Mammary epithelial cell (primary cell): Measurements from ENCODE around the gene CAMTA1.

Source experiments
- CTCF ChIP-seq, 2 donors: IDR thresholded peaks in 1 of 2; conservative IDR thresholded peaks in 1 of 2; 2 replicates each; pipeline ENCODE4 v1.5.1; 2011 to 2012; ENCODE audit warnings: inconsistent platforms in 2 of 2, low read length in 2 of 2, mild to moderate bottlenecking in 2 of 2, control low read depth in 1 of 2, low read depth in 1 of 2; ENCODE audit not compliant: insufficient read depth in 1 of 2; ENCODE audit errors: extremely low read depth in 1 of 2
- EZH2 ChIP-seq: IDR thresholded peaks from 2 replicates; pipeline ENCODE4 v1.6.1; 2012; ENCODE audit warnings: low read length, inconsistent platforms, borderline replicate concordance

DNA sequence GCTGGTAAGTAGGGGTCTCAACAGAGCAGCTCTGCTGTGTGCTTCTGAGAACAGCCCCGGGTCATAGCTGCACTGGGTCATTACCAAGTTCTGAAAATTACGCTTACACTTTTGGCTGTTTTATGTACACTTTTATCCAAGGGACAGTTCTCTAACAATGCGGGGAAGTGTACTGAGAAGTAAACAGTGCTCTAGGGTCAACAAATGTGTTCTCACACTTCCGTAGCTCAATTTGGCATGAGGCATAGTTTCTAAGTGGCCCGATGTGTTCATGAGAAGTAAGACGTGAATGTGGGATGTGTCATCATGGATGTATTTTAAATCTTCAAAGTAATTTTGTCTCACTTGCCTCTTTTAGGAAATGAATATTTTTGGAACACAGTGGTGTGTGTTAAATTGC is 975.0 kb downstream of the CAMTA1 start:
- TF ChIP-seq CTCF (conservative IDR thresholded peaks at IDR 0.05 in 1 of 2, IDR thresholded peaks at IDR 0.05 in 1 of 2; ENCODE audit: extremely low read depth in 1 of 2, insufficient read depth in 1 of 2, low read depth in 1 of 2, low read length in 2 of 2) (no peak), EZH2 (no peak)
